ENCODE results near the gene KCNH1. TPM values are rescaled to one million over a fixed set of nuclear protein-coding genes. Genes with fewer than 3 reads are reported as not detected.

The KCNH1 gene
- total RNA-seq, 4 donors from 2014 or later: not detected

GRCh38 chr1:211132721-211133392, 1.1 kb downstream of the KCNH1 start:
- intact Hi-C loops (cut with DNase I; ENCODE audit: low total_unique reads): loop anchor here (10.0 kb wide), 1 partner anchor 728 kb away; no protein-coding TSS in a partner anchor
- H3K4me3 ChIP-seq (ENCODE audit: low read depth, poor library complexity, severe bottlenecking): no peak overlapping the region
- DNase-seq (ENCODE audit: low spot score in 2 of 2): no peak
- TF ChIP-seq CTCF (IDR thresholded peaks at IDR 0.05) (no peak), POLR2A (IDR thresholded peaks at IDR 0.05) (no peak)
- WGBS, 2 donors: 20 to 28% methylated on average over 15 to 20 of the region's 20 CpGs

- intact Hi-C loops (cut with DNase I; ENCODE audit: low total_unique reads): loop anchor here (10.0 kb wide), 1 partner anchor 725 kb away; no protein-coding TSS in a partner anchor
- no peak for TF ChIP-seq POLR2A (IDR thresholded peaks at IDR 0.05)
- no peak for TF ChIP-seq CTCF (IDR thresholded peaks at IDR 0.05)
- DNase-seq (ENCODE audit: low spot score in 2 of 2): no peak
- no peak overlapping the region for H3K4me3 ChIP-seq (ENCODE audit: low read depth, poor library complexity, severe bottlenecking)
- WGBS, 2 donors: 79 to 82% methylated on average over 1 of the region's 1 CpG
These were observed 4.2 kb downstream of the KCNH1 start for GRCh38 chr1:211129776-211130175.

GRCh38 chr1:211127166-211127565, 6.8 kb downstream of the KCNH1 start:
- 62 to 67% methylated on average over 4 of the region's 4 CpGs for whole genome bisulfite sequencing, 2 donors

GRCh38 chr1:211126622-211127021, 7.3 kb downstream of the KCNH1 start:
- DNase-seq (ENCODE audit: low spot score in 2 of 2): no peak
- H3K4me3 ChIP-seq (ENCODE audit: low read depth, poor library complexity, severe bottlenecking): no peak overlapping the region
- intact Hi-C loops (cut with DNase I; ENCODE audit: low total_unique reads): no loop called here
- 78 to 81% methylated on average over 2 of the region's 2 CpGs for WGBS, 2 donors
- TF ChIP-seq POLR2A (IDR thresholded peaks at IDR 0.05) (no peak), CTCF (IDR thresholded peaks at IDR 0.05) (no peak)

More at GRCh38 chr1:211127166-211127565, 6.8 kb downstream of the KCNH1 start:
- TF ChIP-seq CTCF (IDR thresholded peaks at IDR 0.05) (no peak), POLR2A (IDR thresholded peaks at IDR 0.05) (no peak)
- intact Hi-C loops (cut with DNase I; ENCODE audit: low total_unique reads): no loop called here
- H3K4me3 ChIP-seq (ENCODE audit: low read depth, poor library complexity, severe bottlenecking): no peak overlapping the region
- no peak for DNase-seq (ENCODE audit: low spot score in 2 of 2)

GRCh38 chr1:211118407-211119102, 15.4 kb downstream of the KCNH1 start:
- no peak for DNase-seq (ENCODE audit: low spot score in 2 of 2)
- TF ChIP-seq CTCF (IDR thresholded peaks at IDR 0.05): no peak
- no peak for TF ChIP-seq POLR2A (IDR thresholded peaks at IDR 0.05)
- intact Hi-C loops (cut with DNase I; ENCODE audit: low total_unique reads): no loop called here
- 78 to 80% methylated on average over 9 of the region's 9 CpGs for WGBS, 2 donors
- H3K4me3 ChIP-seq (ENCODE audit: low read depth, poor library complexity, severe bottlenecking): no peak overlapping the region

Measured in lower leg skin (tissue), 4 donors.